ENCODE results near the gene MUC12. TPM values are rescaled to one million over a fixed set of nuclear protein-coding genes. Genes with fewer than 3 reads are reported as not detected.

Gene MUC12
- total and polyA plus RNA-seq, 2 of the 4 experiments (the other 2 are of a cell fraction) = 4.0 TPM; not detected in 1

GRCh38 chr7:100975371-100975821, 6.0 kb downstream of the MUC12 start:
- H3K27ac ChIP-seq (ENCODE audit: insufficient read depth, low read length) = no peak overlapping the region
- H3K23ac ChIP-seq (ENCODE audit: low read depth, low read length) = no peak overlapping the region
- no peak overlapping the region for H3K9ac ChIP-seq (ENCODE audit: low read depth, low read length)
- no peaks in the 10 kb centered on the region for H3K36me3 ChIP-seq (ENCODE audit: control insufficient read depth, insufficient read depth, low read length)
- in situ Hi-C loops (cut with MboI; ENCODE audit: low sequenced_read_pairs) (no loop called here), dilution Hi-C loops (cut with HindIII; ENCODE audit: low sequenced_read_pairs, unreplicated experiment) (no loop called here), intact Hi-C loops (cut with micrococcal nuclease) (no loop called here)
- TF ChIP-seq RAD21 (IDR thresholded peaks at IDR 0.05; ENCODE audit: low read length) (no peak), RFX5 (IDR thresholded peaks at IDR 0.05; ENCODE audit: low read depth, low read length) (no peak), NFE2L2 (IDR thresholded peaks at IDR 0.05; ENCODE audit: low read depth, low read length) (no peak), BHLHE40 (IDR thresholded peaks at IDR 0.05; ENCODE audit: low read depth, low read length) (no peak), RCOR1 (IDR thresholded peaks at IDR 0.05; ENCODE audit: insufficient replicate concordance, low read length) (no peak), MAZ (IDR thresholded peaks at IDR 0.05; ENCODE audit: borderline replicate concordance, low read depth, low read length) (no peak), CEBPB (IDR thresholded peaks at IDR 0.05; ENCODE audit: low read depth, low read length) (no peak)
- TF ChIP-seq, protein P1, sequence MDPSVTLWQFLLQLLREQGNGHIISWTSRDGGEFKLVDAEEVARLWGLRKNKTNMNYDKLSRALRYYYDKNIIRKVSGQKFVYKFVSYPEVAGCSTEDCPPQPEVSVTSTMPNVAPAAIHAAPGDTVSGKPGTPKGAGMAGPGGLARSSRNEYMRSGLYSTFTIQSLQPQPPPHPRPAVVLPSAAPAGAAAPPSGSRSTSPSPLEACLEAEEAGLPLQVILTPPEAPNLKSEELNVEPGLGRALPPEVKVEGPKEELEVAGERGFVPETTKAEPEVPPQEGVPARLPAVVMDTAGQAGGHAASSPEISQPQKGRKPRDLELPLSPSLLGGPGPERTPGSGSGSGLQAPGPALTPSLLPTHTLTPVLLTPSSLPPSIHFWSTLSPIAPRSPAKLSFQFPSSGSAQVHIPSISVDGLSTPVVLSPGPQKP (IDR thresholded peaks at IDR 0.05; ENCODE audit: borderline replicate concordance, low read depth, low read length) = no peak
- no peak overlapping the region for H2BK20ac ChIP-seq (ENCODE audit: low read depth, low read length)
- H3K9me1 ChIP-seq (ENCODE audit: insufficient read depth, low read length) = no peaks in the 10 kb centered on the region
- no peak overlapping the region for H2AFZ ChIP-seq (replicated peaks; ENCODE audit: low read length, poor library complexity)
- ChIA-PET POLR2A (ENCODE audit: unreplicated experiment) (no interaction called here), CTCF (no interaction called here)
- H3K9me3 ChIP-seq (ENCODE audit: control insufficient read depth, insufficient read depth, low read length) = peaks cover 8% of the 10 kb centered on the region
- DNase-seq = no peak
- WGBS, 2 experiments (ENCODE audit: extremely low coverage in 2 of 2, insufficient read length in 1 of 2) = 52% methylated on average over 2 of the region's 3 CpGs; no CpG with 5 or more reads in 1 of the 2 experiments
- H3K56ac ChIP-seq (ENCODE audit: extremely low read depth, insufficient read depth, low read length) = no peak overlapping the region
- no peak overlapping the region for H3K4me2 ChIP-seq (ENCODE audit: low read depth, low read length)
- H2BK5ac ChIP-seq (ENCODE audit: low read depth, low read length, poor library complexity, severe bottlenecking) = no peak overlapping the region
- no TSS peak for BruUV-seq (replicated peaks)
- no peak overlapping the region for H2BK120ac ChIP-seq (ENCODE audit: low read depth, low read length)
- no peaks in the 10 kb centered on the region for H3K4me1 ChIP-seq (ENCODE audit: control insufficient read depth, insufficient read depth, low read length)
- no peak overlapping the region for H2BK15ac ChIP-seq (ENCODE audit: low read depth, low read length)
- no peaks in the 10 kb centered on the region for H4K20me1 ChIP-seq (ENCODE audit: insufficient read depth, low read length)
- no peak overlapping the region for H3K18ac ChIP-seq (ENCODE audit: low read depth, low read length)
- H3K27me3 ChIP-seq (ENCODE audit: control insufficient read depth, insufficient read depth, low read length) = peaks cover 11% of the 10 kb centered on the region
- no peak overlapping the region for H2AK5ac ChIP-seq (ENCODE audit: low read depth, low read length)
- H4K5ac ChIP-seq (ENCODE audit: low read depth, low read length) = no peak overlapping the region
- no peak overlapping the region for H2AK9ac ChIP-seq (replicated peaks; ENCODE audit: low read depth, low read length, poor library complexity)
- no peak overlapping the region for H3K4ac ChIP-seq (ENCODE audit: low read depth, low read length)
- H4K91ac ChIP-seq (ENCODE audit: insufficient read depth, low read depth, low read length) = no peak overlapping the region
- no peaks in the 10 kb centered on the region for H3K79me1 ChIP-seq (ENCODE audit: low read depth in 1 of 2, low read length in 2 of 2)
- no peak for ATAC-seq (ENCODE audit: low read depth)
- H3K4me3 ChIP-seq (ENCODE audit: insufficient read depth, low read depth, low read length) = no peak overlapping the region
- H3K14ac ChIP-seq (replicated peaks; ENCODE audit: low read depth, low read length) = no peak overlapping the region
- H4K8ac ChIP-seq (ENCODE audit: low read depth in 2 of 2, low read length in 2 of 2) = no peak overlapping the region

All from IMR-90 (cell line).